A673 (cell line): ENCODE results near the gene PI4K2B. TPM values are rescaled to one million over a fixed set of nuclear protein-coding genes. Genes with fewer than 3 reads are reported as not detected.

Experiments
- BruUV-seq: library from RNA; stranded (reverse); fragments of 400-500 nt; replicated peaks from 2 replicates; lab custom pipeline; 2021; lab: Mats Ljungman, UMichigan
- CTCF ChIA-PET: fragments of 300-600 bp; sonication (Branson Sonifier 250); formaldehyde crosslinking; loops from one replicate; lab custom pipeline; 2022; ENCODE audit warnings: antibody characterized with exemption; lab: Charles Lee
- POLR2A ChIA-PET: fragments of 300-600 bp; sonication (Branson Sonifier 250); formaldehyde crosslinking; loops from one replicate; lab custom pipeline; 2022; ENCODE audit warnings: antibody characterized with exemption; ENCODE audit not compliant: low non-redundant PET; lab: Charles Lee
- DNase-seq: peaks from one replicate; pipeline ENCODE4 v3.0.0-alpha.2; 2015; ENCODE audit warnings: low spot score
- H3K27ac ChIP-seq: fragments of 200-600 bp; sonication (generic); 2 replicates; pipeline ENCODE4 v1.5.1; 2016; ENCODE audit warnings: mixed run types, low read depth, mild to moderate bottlenecking, mixed read lengths, antibody characterized with exemption, low read length; ENCODE audit not compliant: poor library complexity, severe bottlenecking
- H3K27me3 ChIP-seq: fragments of 200-600 bp; sonication (generic); replicated peaks from 2 replicates; pipeline ENCODE4 v1.6.1; 2017; ENCODE audit warnings: mixed run types, low read depth, mild to moderate bottlenecking, mixed read lengths, antibody characterized with exemption, low read length; ENCODE audit not compliant: insufficient read depth, poor library complexity
- H3K36me3 ChIP-seq: fragments of 200-600 bp; sonication (generic); 2 replicates; pipeline ENCODE4 v1.6.1; 2016; ENCODE audit warnings: mixed run types, mild to moderate bottlenecking, mixed read lengths, antibody characterized with exemption, low read length; ENCODE audit not compliant: insufficient read depth, poor library complexity, severe bottlenecking
- H3K4me1 ChIP-seq: fragments of 200-600 bp; sonication (generic); 2 replicates; pipeline ENCODE4 v1.6.1; 2017; ENCODE audit warnings: mixed run types, mild to moderate bottlenecking, mixed read lengths, antibody characterized with exemption, low read length; ENCODE audit not compliant: insufficient read depth, poor library complexity, severe bottlenecking
- H3K4me3 ChIP-seq: fragments of 200-600 bp; sonication (generic); 2 replicates; pipeline ENCODE4 v1.5.1; 2016; ENCODE audit warnings: low read depth, mixed run types, mild to moderate bottlenecking, mixed read lengths, low read length; ENCODE audit not compliant: poor library complexity, severe bottlenecking
- H3K9me3 ChIP-seq: fragments of 200-600 bp; sonication (generic); 2 replicates; pipeline ENCODE4 v1.6.1; 2016; ENCODE audit warnings: mixed run types, low read depth, mild to moderate bottlenecking, mixed read lengths, antibody characterized with exemption, low read length; ENCODE audit not compliant: poor library complexity, severe bottlenecking
- CTCF ChIP-seq: fragments of 300-800, 200-600 bp; sonication (generic); conservative IDR thresholded peaks from 2 replicates; pipeline ENCODE4 v1.5.1; 2017; ENCODE audit warnings: low read depth, mild to moderate bottlenecking, antibody characterized with exemption, low read length, moderate library complexity, mixed read lengths
- EZH2 ChIP-seq: fragments of 200-600 bp; sonication (generic); IDR thresholded peaks from 2 replicates; pipeline ENCODE4 v1.6.1; 2017; ENCODE audit warnings: borderline replicate concordance, low read depth, mild to moderate bottlenecking, mixed read lengths, antibody characterized with exemption, low read length; ENCODE audit not compliant: poor library complexity, severe bottlenecking
- intact Hi-C: fragments of 100-400 bp; cut with micrococcal nuclease; formaldehyde crosslinking; loops from one replicate; pipeline ENCODE4 v1.10.0; 2022; ENCODE audit not compliant: unreplicated experiment
- total RNA-seq: library from RNA; stranded (reverse); gene quantifications from 2 replicates; pipeline ENCODE4 v1.2.3, GENCODE V29; 2021

The PI4K2B gene
- total RNA-seq, 1 experiment from 2014 or later = 13.3 TPM

GRCh38 chr4:25301471-25301870 lies 67.6 kb downstream of the PI4K2B start:
- intact Hi-C loops = no loop called here
- no peaks in the 10 kb centered on the region for H3K36me3 ChIP-seq
- H3K9me3 ChIP-seq = no peaks in the 10 kb centered on the region
- peaks cover 26% of the 10 kb centered on the region for H3K27me3 ChIP-seq
- CTCF ChIA-PET = no interaction called here
- H3K27ac ChIP-seq = no peak overlapping the region
- no peak overlapping the region for H3K4me3 ChIP-seq
- H3K4me1 ChIP-seq = no peaks in the 10 kb centered on the region
- TF ChIP-seq EZH2 = no peak
- no peak for TF ChIP-seq CTCF
- no peak for DNase-seq
- POLR2A ChIA-PET = no interaction called here
- no TSS peak for BruUV-seq

- Histone ChIP-seq H3K4me3 (no peak overlapping the region), H3K4me1 (no peaks in the 10 kb centered on the region), H3K27me3 (peaks cover 26% of the 10 kb centered on the region), H3K36me3 (no peaks in the 10 kb centered on the region), H3K9me3 (no peaks in the 10 kb centered on the region), H3K27ac (no peak overlapping the region)
- BruUV-seq = no TSS peak
- no peak for DNase-seq
- ChIA-PET POLR2A (no interaction called here), CTCF (interaction anchor here (1.4 kb wide), 1 partner anchor 10 kb away, joined by 4 read pairs; the partner anchor contains the start of gene ZCCHC4)
- TF ChIP-seq EZH2 (no peak), CTCF (no peak)
- intact Hi-C loops = no loop called here
Measured at GRCh38 chr4:25302626-25303025, 68.8 kb downstream of the PI4K2B start.

GRCh38 chr4:25303578-25303977 lies 69.7 kb downstream of the PI4K2B start:
- no peak for TF ChIP-seq EZH2
- no peak for TF ChIP-seq CTCF
- DNase-seq = no peak
- peaks cover 18% of the 10 kb centered on the region for H3K27me3 ChIP-seq
- ChIA-PET CTCF (interaction anchor here (1.4 kb wide), 1 partner anchor 9 kb away, joined by 4 read pairs; the partner anchor contains the start of gene ZCCHC4), POLR2A (no interaction called here)
- H3K4me3 ChIP-seq = no peak overlapping the region
- intact Hi-C loops = no loop called here
- H3K27ac ChIP-seq = no peak overlapping the region
- no peaks in the 10 kb centered on the region for H3K4me1 ChIP-seq
- H3K9me3 ChIP-seq = no peaks in the 10 kb centered on the region
- no peaks in the 10 kb centered on the region for H3K36me3 ChIP-seq
- BruUV-seq = no TSS peak
